Subcutaneous adipose tissue (tissue), 4 donors: ENCODE results near the gene GARIN5A. TPM values are rescaled to one million over a fixed set of nuclear protein-coding genes. Genes with fewer than 3 reads are reported as not detected.

Experiments used
- CTCF ChIP-seq: fragments of 450-650 bp; IDR thresholded peaks from one replicate; pipeline ENCODE4 v1.5.1; 2016; ENCODE audit warnings: low read depth, mild to moderate bottlenecking, control low read depth, antibody characterized with exemption, moderate library complexity
- total RNA-seq, 4 donors: library from RNA; depleted of rRNA; stranded (reverse); fragments of >200 nt; gene quantifications; one replicate each; pipeline ENCODE4 v1.1.0, GENCODE V29; 2016

The GARIN5A gene
- total RNA-seq, 4 donors from 2014 or later: not detected

GRCh38 chr19:50498219-50499056, 21.8 kb upstream of the GARIN5A start:
- no peak for TF ChIP-seq CTCF

GRCh38 chr19:50497022-50497405, 20.4 kb upstream of the GARIN5A start:
- TF ChIP-seq CTCF: no peak

GRCh38 chr19:50496189-50497021, 19.8 kb upstream of the GARIN5A start:
- no peak for TF ChIP-seq CTCF

GRCh38 chr19:50495020-50495531, 18.4 kb upstream of the GARIN5A start:
- no peak for TF ChIP-seq CTCF

GRCh38 chr19:50494186-50495019, 17.8 kb upstream of the GARIN5A start:
- TF ChIP-seq CTCF: no peak

GRCh38 chr19:50493171-50493570, 16.5 kb upstream of the GARIN5A start:
- no peak for TF ChIP-seq CTCF
